ENCODE measurements around the gene GRK3.
A peak's percentile ranks its signal among the peaks of the same experiment; 100 is the strongest.
"Not testable (repeated sequence)": the region's sequence is repeated elsewhere in the genome, so short reads cannot be mapped to it uniquely, and the experiment has no call there.

GRK3 gene

DNA sequence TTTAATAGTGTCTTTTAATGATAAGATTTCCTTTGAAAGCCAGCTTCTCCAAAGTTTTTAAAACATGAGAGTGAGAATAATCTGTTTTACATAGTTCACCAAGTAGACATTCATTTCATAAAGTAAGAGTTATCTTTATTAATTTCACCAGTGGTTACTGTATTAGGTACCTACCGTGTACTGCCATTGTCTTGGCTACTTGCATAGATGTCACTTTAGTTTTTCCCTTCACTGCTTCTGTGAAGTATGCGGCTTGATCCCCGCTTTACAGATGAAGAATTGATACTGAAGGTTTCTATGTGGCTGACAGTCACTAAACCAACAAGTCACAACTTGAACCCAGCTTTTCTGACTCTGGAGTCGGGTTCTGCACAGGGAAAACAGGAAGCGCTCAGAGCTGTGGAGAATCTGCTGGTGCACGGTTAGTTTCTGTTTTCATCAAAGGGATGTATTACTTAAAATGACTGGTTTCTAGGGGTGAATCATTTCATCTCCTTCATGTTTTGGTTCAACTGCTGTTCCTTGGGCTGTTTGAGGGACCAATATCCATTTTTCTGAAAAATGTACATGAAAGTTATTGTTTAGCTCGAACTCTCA, 138.2 kb downstream of the GRK3 start:
- no peak for DNase-seq

DNA sequence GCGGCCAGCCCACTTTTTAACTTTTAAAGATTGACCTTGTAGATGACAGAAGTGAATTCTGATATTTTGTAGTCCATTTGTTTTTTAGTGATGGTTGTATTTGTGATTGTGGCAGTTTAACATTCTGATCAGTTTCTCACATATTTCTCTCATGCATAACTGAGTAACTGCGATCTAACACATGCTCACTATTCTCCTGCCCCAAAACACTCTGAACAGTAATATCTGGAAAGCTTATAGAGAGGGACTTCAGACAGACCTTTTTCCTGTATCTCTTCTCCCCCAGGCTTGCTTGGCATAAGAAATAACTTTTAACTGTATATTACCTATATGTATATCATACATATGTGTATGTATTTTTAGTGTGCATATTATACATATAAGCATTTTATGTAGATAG, 140.2 kb downstream of the GRK3 start:
- DNase-seq = no peak

DNA sequence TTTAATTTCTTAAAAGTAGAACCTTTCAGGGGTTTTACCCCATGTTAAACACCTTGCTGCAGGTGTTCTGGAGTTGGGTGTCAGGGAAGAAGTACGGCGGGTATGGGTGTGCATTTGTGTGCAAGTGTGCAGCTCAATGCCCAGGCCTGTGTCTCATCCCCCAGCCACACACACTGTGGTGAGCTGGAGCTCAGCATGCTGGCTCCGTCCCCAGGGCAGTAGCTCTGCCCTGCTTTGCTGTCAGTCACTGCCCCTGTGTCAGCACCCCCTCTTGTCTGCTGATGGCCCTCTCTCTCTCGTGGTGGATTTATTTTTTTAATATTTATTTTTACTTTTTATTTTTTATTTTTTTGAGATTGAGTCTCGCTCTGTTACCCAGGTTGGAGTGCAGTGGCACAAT, 141.7 kb downstream of the GRK3 start:
- no peak for DNase-seq

DNA sequence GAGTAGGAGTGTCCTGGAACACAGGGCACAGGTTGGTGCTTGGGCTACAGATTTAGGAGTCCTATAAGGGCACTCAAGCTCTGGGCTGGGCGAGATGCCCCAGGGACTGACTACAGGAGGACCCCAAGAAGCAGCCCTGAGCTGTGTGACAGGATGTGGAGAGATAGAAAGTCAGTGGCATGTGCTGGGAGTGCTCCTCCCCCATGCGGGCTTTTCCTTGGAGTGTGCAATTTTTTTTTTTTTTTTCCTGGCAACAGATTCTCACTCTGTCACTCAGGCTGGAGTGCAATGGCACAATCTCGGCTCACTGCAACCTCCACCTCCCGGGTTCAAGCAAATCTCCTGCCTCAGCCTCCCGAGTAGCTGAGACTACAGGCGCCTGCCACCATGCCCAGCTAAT, 144.0 kb downstream of the GRK3 start:
- DNase-seq = not testable (repeated sequence)

DNA sequence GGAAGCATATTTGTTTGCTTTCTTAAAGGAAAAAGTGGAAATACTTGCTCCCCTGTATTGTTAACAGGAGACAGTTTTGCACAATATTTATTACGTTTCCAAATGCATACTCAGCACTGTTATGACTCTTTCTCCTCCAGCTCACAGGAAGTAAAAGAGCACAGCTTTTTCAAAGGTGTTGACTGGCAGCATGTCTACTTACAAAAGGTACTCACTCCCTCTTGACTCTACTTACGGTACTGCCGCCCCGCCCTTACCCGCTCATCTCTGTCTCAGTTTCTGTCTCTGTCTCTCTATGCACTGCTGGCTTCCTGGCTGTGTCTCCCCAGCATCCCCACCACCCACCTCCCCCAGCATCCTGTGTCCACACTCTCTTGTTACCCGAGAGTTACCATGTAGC, 145.3 kb downstream of the GRK3 start:
- no peak for DNase-seq

DNA sequence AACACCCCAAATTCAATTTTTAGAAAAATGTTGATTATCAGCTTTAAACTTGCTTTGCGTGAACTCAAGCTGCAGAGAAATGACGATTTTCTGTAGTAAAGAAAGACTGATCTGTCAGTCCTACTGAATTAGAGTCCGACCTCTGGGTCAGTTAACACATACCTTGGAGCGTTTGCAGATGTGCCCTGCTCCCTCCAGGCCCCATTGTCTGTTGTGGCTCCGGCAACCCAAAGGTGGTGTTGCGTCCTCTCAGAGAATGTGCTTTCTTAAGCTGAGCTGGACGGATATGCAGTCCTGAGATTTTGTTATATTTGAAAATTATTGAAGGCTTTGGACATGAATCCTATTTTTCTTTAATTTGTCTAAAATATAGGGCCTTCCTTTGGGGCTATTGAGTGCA, 146.0 kb downstream of the GRK3 start:
- DNase-seq = no peak

DNA sequence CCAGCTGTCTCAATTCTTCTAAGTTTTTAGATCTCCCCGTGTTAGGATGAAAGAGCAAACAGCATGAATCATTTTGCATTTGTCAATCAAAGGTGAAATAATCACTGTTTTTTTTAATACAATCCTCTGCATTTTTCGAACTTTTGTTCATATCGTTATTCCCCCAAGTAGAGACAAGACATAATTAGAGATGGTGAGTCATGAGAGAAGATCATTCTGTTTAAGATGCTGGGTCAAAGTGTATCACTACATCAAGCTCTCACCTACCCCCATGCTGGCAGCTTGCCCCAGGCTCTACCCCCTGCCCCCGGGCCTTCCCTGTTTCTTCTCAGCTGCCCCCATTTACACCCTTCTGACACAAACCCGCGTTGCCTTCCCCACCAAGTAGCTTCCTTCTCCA, 147.0 kb downstream of the GRK3 start:
- no peak for DNase-seq

DNA sequence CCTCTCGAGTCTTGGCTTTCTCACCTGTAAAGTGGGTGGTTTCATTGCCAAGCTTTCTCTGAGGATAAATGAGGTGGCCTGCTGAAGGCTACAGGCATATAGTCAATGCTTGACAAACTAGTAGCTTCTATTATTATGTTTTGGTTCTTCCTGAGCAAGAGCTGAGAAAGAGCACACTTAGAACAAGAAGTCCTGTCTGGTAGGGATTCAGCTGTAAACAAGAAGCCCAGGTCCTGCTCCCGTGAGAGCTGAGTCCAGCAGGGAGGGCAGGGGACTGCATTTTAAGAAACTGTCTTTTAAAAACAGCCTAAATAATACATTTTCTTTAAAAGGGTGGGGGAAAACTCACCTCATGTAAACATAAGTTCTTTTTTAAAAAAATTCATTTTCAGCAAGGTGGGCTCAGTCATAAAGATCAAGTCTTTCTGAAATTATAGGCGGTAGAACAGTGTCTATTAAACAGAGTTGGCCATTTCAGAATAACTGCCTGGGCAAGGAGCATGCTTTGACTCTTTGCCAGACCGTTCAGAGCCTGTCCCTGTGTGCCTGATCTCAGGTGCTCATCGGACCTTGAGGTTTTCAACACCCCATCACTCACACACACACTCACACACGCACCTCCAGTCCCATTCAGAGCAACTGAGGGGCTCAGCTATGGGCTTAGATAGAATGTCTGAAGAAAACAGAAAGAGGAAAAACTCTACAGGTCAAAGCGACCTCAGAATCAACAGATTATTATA, 148.4 kb downstream of the GRK3 start:
- DNase-seq = no peak

DNA sequence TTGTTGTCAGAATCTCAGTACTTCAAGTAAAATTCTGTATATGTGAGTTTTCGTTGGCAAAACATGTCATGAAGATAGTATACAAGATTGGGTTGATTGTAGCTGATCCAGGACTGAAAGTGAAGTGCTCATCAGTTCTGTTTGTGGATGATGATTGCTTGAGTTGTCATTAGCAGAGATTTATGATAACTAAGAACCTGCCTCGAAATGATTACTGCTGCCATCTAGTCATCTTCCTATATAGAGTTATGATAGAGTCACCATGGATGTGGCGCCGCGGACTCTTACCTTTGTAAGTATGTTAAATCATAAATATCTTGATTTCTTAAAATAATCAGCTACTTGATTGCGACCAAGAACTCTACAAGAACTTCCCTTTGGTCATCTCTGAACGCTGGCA, 149.6 kb downstream of the GRK3 start:
- DNase-seq = no peak

DNA sequence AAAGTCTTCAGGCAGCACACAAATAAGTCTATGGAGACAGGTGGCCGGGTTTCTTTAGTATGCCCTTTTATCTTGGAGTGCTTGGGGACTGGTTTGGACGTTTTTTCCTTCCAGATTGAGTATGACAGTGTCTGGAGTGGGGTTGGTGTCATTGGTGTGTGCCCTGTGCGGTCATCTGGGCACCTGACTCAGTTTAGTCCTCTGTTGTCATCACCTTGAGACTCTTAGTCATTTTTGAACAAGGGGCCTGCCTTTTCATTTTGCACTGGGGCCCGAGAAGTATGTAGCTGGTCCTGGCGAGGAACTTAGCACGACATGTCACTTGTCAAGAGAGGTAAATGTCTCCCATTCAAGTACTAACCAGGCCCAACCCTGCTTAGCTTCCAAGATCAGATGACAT, 150.3 kb downstream of the GRK3 start:
- no peak for DNase-seq

DNA sequence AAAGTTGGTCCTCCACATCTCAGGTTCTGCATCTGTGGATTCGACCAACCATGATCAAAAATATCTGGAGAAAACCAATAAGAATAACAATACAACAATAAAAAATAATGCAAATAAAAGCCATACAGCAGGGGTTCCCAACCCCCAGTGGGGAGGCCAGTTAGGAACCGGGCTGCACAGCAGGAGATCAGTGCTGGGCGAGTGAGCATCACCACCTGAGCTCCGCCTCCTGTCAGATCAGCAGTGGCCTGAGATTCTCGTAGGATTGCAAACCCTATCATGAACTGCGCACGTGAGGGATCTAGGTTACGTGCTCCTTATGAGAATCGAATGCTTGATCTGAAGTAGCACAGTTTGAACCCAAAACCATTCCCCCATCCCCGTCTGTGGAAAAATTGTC, 152.2 kb downstream of the GRK3 start:
- DNase-seq = no peak

DNA sequence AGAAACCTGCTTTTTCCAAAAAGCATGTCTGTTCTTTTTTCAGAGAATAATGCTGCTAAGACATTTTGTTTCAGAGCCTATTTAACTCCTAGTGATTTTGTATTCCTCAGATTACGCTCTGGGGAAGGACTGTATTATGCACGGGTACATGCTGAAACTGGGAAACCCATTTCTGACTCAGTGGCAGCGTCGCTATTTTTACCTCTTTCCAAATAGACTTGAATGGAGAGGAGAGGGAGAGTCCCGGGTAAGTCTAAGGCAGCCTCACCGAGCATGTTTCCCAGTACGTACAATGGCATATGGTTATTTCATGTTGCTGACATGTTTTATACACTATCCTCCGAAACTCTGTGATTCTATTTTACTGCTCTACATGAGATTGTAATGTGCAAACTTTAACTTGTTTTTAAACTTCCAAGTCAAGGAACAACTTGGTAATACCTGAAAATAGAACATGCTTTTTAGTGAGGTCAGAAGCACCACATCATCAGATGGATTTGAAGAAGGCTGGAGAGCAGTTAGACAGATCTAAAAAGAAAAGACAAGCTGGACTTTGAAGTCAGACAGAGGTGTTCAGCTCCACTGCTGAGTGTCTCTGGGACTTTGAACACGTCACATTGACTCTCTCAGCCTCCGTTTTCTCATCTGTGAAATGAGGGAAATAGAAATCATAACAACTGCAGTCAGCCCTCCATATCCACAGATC, 153.8 kb downstream of the GRK3 start:
- DNase-seq = no peak

DNA sequence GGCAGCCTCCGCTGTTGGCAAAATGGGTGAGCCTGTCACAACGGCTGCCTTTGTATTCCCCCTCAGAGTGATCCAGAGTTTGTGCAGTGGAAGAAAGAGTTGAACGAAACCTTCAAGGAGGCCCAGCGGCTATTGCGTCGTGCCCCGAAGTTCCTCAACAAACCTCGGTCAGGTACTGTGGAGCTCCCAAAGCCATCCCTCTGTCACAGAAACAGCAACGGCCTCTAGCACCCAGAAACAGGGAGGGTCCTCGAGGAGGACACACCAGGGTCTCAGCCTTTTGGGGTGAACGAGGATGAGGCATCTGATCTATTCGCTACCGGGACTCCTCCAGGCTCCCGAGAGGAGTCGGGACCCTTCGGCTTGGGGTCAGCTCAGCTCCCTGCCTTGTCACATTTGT, 157.7 kb downstream of the GRK3 start:
- no peak for DNase-seq

DNA sequence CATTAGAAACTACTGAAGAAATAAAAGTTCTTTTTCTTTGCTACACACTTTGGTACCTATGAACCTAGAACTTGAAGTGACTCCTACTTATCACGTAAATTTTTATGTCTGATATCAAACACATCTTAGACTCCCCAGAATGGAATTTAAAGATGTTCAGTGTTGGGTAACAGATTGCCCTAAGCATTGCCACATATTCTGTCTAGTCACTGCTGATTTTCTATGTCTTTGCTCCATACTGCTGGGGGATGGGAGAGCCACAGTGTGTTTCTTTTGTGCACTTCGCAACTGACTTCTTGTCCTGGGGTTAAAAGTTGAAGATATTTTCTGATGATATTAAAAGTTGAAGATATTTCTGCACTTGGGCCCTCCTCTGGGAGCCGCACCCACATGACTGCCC, 158.2 kb downstream of the GRK3 start:
- DNase-seq = no peak

DNA sequence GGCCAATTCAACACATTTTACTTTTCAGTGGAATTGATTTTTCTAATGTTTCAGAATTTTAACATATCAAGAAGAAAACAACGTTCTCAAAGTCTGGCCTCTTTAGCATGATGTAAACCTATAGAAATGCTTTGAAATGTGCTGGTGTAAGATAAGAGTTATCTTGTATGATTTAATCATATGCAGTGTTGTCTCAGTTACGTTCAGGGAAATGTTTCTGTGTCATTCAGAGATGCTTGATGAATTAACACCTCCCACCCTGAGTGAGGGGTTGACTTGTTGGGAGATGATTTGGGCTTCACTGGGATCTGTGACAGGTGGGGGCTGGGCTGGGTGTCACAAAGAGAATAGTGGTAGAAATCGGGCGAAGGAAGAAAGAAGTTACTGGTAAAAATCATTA, 161.8 kb downstream of the GRK3 start:
- DNase-seq = no peak

DNA sequence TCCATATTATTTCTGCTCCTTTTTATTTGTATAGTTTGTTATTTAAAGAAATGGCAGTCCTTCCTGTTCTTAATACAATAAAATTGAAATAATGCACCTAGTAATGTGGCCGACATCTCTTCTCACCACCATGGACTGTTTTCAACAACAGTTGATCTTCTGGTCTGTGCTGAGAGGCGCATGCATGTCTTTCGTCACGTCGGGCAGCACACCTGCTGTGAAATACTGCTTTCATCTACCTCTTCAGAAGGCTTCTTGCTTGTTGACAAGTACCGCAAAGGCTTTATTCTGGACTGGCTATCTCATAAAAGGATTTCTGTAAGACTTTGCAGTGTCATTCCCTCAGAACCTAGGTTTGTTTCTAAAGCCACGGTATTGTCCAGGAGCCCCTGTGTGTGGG, 163.6 kb downstream of the GRK3 start:
- DNase-seq = peak; percentile 2

DNA sequence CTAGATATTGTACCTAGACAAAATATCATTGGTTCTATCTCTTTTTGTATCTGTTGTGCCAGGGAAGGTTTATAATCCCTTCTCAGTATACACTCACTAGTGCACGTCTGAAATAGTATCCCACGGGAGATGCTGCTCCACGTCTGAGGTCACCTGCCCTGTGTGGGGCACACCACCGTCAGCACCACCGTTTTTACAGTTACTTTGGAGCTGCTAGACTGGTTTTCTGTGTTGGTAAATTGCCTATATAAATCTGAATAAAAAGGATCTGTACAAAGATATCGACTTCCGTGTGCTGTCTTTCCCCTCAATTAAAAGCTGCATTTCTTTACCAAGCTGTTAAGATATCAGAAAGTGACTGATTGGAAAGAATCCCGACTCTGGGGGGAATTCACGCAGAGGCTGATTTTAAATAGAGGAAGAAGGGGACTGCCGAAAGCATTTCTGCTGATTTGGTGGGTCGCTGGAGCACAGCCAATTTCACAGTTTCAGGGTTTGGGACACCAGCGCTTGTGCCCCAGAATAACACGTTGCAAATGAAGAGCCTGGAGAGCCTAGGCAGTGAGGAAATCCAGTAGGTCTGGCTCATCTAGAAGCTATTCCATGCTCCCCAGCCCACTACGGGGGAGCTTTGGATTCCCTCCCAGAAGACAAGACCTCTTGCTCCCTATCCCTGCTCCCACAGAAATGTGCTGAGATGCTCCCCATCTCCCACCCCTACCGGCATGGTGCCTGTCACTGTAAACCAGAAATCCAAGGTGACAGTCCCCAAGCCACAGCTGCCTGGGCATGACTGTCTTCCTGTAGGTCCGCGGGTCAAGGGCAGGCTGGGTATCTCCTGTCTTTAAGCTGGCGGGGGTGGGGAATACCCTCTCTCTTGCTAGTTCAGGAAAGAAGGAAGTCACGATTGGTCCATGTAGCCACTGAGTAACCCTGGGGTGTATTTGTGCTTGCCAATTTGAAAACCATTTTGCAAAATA, 164.8 kb downstream of the GRK3 start:
- no peak for DNase-seq

DNA sequence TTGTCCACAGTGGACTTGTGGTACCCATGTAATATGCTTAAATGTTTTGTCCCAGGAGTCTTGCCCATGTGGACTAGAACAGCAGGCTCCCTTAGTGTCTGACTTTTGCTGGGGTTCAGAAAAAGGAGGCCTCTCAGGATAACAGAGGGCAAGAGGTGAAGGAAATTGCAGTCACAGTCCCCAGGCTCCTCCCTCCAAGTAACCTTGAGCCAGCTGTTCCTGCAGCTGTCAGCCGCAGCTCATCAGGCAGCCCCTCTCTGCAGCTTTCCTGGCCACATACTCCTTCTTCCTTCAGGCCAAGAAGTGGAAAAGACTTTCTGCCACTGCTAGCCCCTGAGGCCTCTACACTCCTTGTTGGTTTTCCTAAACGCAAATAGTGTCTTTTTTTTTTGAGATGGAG, 171.2 kb downstream of the GRK3 start:
- DNase-seq = no peak

DNA sequence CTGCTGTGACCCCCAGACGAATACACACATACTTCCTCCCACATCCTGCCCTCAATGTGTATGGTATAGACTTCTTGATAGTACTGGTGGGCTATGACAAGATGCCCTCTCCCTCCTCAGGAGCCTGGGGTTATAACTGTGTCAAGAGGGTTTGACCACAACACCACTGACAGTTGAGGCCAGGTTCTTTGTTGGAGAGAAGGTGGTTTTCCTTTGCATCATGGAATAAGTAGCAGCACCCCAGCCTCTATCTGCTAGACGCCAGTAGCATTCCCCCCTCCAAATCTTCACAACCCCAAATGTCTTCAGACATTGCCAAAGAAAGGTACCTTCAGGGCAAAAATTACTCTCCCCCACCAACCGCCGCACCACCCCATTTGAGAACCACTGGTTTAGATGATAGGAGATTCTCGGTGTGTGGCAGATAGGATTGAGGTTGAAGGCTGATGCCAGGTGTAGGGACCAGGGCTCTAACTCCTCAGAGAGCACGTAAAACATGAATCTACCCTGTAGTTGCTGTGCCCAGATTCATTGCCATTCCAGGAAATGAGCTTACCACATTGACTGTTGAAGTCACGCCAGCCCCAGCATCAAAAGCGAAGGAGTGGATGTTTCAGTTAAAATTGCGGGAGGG, 172.0 kb downstream of the GRK3 start:
- no peak for DNase-seq

DNA sequence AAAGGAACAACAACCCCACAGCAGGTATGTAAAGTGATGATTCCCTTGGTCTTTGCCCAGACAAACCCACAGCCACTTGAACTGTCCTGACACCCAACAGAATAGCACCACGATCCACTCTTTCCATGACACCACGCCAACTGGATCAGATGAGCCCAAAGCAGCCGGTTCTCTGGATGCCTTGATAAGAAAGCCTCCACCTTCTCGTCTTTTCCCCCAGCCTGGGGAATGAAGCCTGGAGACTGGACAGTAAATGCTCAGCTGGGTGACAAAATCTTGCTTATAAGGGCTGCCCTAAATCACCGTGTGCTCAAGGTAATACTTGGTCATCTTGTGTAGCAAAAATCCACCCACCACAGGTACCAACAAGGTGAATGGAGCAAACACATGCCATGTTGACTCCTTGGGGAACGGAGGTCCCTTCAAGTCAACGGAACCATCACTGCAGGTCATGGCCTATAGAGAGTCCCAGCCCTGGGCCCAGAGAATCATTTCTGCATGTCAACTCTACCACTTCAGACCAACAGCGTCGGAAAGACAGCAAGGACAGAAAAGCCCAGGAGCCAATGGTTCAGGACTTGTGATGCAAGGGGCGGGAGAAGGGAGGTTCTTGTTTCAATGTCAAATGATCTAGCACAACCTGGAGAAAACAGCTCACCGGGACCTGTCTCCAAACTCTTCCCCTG, 175.3 kb downstream of the GRK3 start:
- DNase-seq = no peak

DNA sequence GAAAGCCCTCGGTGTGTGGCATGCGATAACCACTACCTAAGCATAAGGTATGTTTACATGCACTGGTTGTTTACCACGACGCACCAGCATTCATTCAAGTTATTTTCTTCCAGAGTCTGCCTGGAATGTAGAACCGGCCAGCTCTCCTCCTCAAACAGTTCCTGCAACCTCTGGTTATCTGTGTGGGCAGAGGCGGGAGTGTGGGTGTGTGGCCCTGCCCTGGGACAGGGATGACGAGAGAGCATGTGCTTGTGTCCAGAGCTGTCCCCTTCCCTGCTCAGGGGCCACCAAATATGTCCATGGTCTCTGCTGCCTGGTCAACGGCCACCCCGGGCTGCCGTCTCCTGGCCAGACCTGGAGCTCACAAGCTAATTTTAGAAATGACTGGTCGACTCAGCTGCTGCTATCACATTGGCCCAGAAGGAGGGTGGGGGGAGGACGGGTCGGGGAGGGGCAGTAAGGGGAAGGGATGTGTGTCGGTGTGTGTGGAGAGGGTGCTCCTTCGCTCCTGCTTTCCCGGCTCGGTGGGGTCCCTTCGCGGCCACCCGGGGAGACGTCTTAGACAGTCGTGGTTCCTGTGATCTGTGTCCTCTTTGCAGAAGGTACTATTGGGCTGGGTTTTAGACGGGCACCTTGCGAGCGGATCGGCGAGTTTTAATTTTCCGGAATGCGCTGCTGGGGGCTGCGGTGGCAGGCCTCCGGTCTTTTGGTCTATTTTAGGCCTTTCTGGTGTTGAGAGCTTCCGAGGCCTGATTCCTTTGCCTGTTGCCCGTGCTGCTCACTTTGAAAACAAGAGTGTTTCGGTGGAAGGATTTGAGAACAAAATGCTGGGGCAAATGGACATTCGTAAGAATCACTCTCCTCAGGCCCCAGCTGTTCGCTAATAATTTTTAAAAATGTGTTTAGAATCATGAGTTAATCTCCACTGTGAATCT, 177.5 kb downstream of the GRK3 start, which contains the start of gene MYO18B:
MYO18B (plus strand) TSS at position 497 of the 935 bp plus-strand sequence. CDS start 18,905 bp downstream, outside the sequence.
- no peak for DNase-seq
